Neuron (in vitro differentiated cells): ENCODE results near the gene RBM44.
"Not testable (repeated sequence)": the region's sequence is repeated elsewhere in the genome, so short reads cannot be mapped to it uniquely, and the experiment has no call there.

Source experiments
- H2AFZ ChIP-seq: one replicate; pipeline ENCODE4 v1.6.1; 2013; ENCODE audit warnings: low read depth, mild to moderate bottlenecking, inconsistent platforms, low read length, moderate library complexity
- H3K27me3 ChIP-seq: one replicate; pipeline ENCODE4 v1.6.1; 2013; ENCODE audit warnings: low read length; ENCODE audit not compliant: insufficient read depth
- H3K36me3 ChIP-seq: one replicate; pipeline ENCODE4 v1.6.1; 2013; ENCODE audit warnings: low read length; ENCODE audit not compliant: insufficient read depth
- H3K4me1 ChIP-seq: one replicate; pipeline ENCODE4 v1.6.1; 2013; ENCODE audit warnings: low read length; ENCODE audit not compliant: insufficient read depth
- H3K4me3 ChIP-seq: 2 replicates; pipeline ENCODE4 v1.5.1; 2013; ENCODE audit warnings: mild to moderate bottlenecking, low read length, moderate library complexity
- H3K9me3 ChIP-seq: one replicate; pipeline ENCODE4 v1.6.1; 2013; ENCODE audit warnings: low read length

The RBM44 gene

GRCh38 chr2:237798236-237799059 is at the start of gene RBM44:
Gene RBM44 (plus strand): TSS chr2:237798779. CDS start chr2:237813610, 14,831 bp downstream.
- H3K9me3 ChIP-seq, result peaks cover 4% of the 10 kb centered on the region
- H3K27me3 ChIP-seq, result no peaks in the 10 kb centered on the region
- no peaks in the 10 kb centered on the region for H3K36me3 ChIP-seq
- H3K4me3 ChIP-seq, result no peak within 1 kb of the TSS
- H2AFZ ChIP-seq, result no peak within 1 kb of the TSS
- no peaks in the 10 kb centered on the region for H3K4me1 ChIP-seq

- Histone ChIP-seq H3K9me3 (no peaks in the 10 kb centered on the region), H3K36me3 (peaks cover 37% of the 10 kb centered on the region), H3K4me1 (no peaks in the 10 kb centered on the region), H2AFZ (no peak overlapping the region), H3K27me3 (no peaks in the 10 kb centered on the region), H3K4me3 (no peak overlapping the region)
Observed at GRCh38 chr2:237749002-237749401, 49.6 kb upstream of the RBM44 start.

- Histone ChIP-seq H3K4me1 (no peaks in the 10 kb centered on the region), H3K36me3 (peaks cover 46% of the 10 kb centered on the region), H3K9me3 (no peaks in the 10 kb centered on the region), H3K27me3 (no peaks in the 10 kb centered on the region), H2AFZ (no peak overlapping the region), H3K4me3 (no peak overlapping the region)
Observed at GRCh38 chr2:237749961-237750360, 48.6 kb upstream of the RBM44 start.

GRCh38 chr2:237750441-237750840 is 48.1 kb upstream of the RBM44 start:
- H2AFZ ChIP-seq, H3K4me3 ChIP-seq, H3K4me1 ChIP-seq, H3K9me3 ChIP-seq, H3K27me3 ChIP-seq: not testable (repeated sequence)
- peaks cover 50% of the 10 kb centered on the region for H3K36me3 ChIP-seq

- Histone ChIP-seq H3K27me3 (no peaks in the 10 kb centered on the region), H3K36me3 (peaks cover 69% of the 10 kb centered on the region), H3K4me1 (no peaks in the 10 kb centered on the region), H3K4me3 (no peak overlapping the region), H3K9me3 (peaks cover 2% of the 10 kb centered on the region), H2AFZ (no peak overlapping the region)
Observed at GRCh38 chr2:237752761-237753165, 45.8 kb upstream of the RBM44 start.

GRCh38 chr2:237754182-237754581 is 44.4 kb upstream of the RBM44 start:
- Histone ChIP-seq H3K9me3 (peaks cover 2% of the 10 kb centered on the region), H3K4me1 (no peaks in the 10 kb centered on the region), H2AFZ (no peak overlapping the region), H3K4me3 (no peak overlapping the region), H3K36me3 (peaks cover 65% of the 10 kb centered on the region), H3K27me3 (no peaks in the 10 kb centered on the region)

GRCh38 chr2:237754626-237755248 is 43.8 kb upstream of the RBM44 start:
- peaks cover 2% of the 10 kb centered on the region for H3K9me3 ChIP-seq
- H3K4me1 ChIP-seq, result no peaks in the 10 kb centered on the region
- H3K36me3 ChIP-seq, result peaks cover 65% of the 10 kb centered on the region
- no peaks in the 10 kb centered on the region for H3K27me3 ChIP-seq
- H2AFZ ChIP-seq, result no peak overlapping the region
- no peak overlapping the region for H3K4me3 ChIP-seq

GRCh38 chr2:237757616-237758015 is 41.0 kb upstream of the RBM44 start:
- Histone ChIP-seq H3K4me3 (no peak overlapping the region), H3K27me3 (no peaks in the 10 kb centered on the region), H3K4me1 (peaks cover 13% of the 10 kb centered on the region), H2AFZ (no peak overlapping the region), H3K36me3 (peaks cover 58% of the 10 kb centered on the region), H3K9me3 (peaks cover 2% of the 10 kb centered on the region)

GRCh38 chr2:237758185-237758584 is 40.4 kb upstream of the RBM44 start:
- H3K4me1 ChIP-seq, result peaks cover 13% of the 10 kb centered on the region
- peaks cover 62% of the 10 kb centered on the region for H3K36me3 ChIP-seq
- H3K4me3 ChIP-seq, result no peak overlapping the region
- H3K27me3 ChIP-seq, result no peaks in the 10 kb centered on the region
- no peak overlapping the region for H2AFZ ChIP-seq
- H3K9me3 ChIP-seq, result peaks cover 2% of the 10 kb centered on the region

GRCh38 chr2:237759176-237759575 is 39.4 kb upstream of the RBM44 start:
- no peaks in the 10 kb centered on the region for H3K27me3 ChIP-seq
- H3K9me3 ChIP-seq, result peaks cover 2% of the 10 kb centered on the region
- peaks cover 61% of the 10 kb centered on the region for H3K36me3 ChIP-seq
- H3K4me1 ChIP-seq, result peaks cover 13% of the 10 kb centered on the region
- no peak overlapping the region for H3K4me3 ChIP-seq
- no peak overlapping the region for H2AFZ ChIP-seq

GRCh38 chr2:237760506-237761502 is 37.8 kb upstream of the RBM44 start:
- no peaks in the 10 kb centered on the region for H3K27me3 ChIP-seq
- peaks cover 13% of the 10 kb centered on the region for H3K4me1 ChIP-seq
- H3K4me3 ChIP-seq, result no peak overlapping the region
- peaks cover 48% of the 10 kb centered on the region for H3K36me3 ChIP-seq
- H3K9me3 ChIP-seq, result no peaks in the 10 kb centered on the region
- no peak overlapping the region for H2AFZ ChIP-seq

- H3K9me3 ChIP-seq, H2AFZ ChIP-seq, H3K27me3 ChIP-seq, H3K4me3 ChIP-seq: not testable (repeated sequence)
- Histone ChIP-seq H3K4me1 (peaks cover 13% of the 10 kb centered on the region), H3K36me3 (peaks cover 44% of the 10 kb centered on the region)
Observed at GRCh38 chr2:237762291-237763182, 36.0 kb upstream of the RBM44 start.
